Measurements from ENCODE around the gene MTRR. TPM values are rescaled to one million over a fixed set of nuclear protein-coding genes. Genes with fewer than 3 reads are reported as not detected.

MTRR gene
- polyA plus RNA-seq, 1 of the 3 experiments (the other 2 are of a cell fraction), result 18.4 TPM

- peaks cover 0 to 2% of the 10 kb centered on the region in 2 experiments; a peak in 1 of 4 replicates for H3K4me1 ChIP-seq (ENCODE audit: control insufficient read depth in 1 of 2, insufficient read depth in 2 of 2, low read depth in 1 of 2, low read length in 1 of 2)
- H2AFZ ChIP-seq (ENCODE audit: low read depth), result no peak overlapping the region
- ChIA-PET POLR2A (no interaction called here), CTCF (interaction anchor here (0.5 to 3.7 kb wide), 14 partner anchors 10 to 1102 kb away, joined by 3 to 39 read pairs (median 4); partner anchors contain the start of gene CFAP90)
- H3K36me3 ChIP-seq (replicated peaks in 1 of 2; ENCODE audit: control insufficient read depth in 1 of 2, insufficient read depth in 2 of 2, low read length in 1 of 2), result no peaks in the 10 kb centered on the region
- no peaks in the 10 kb centered on the region for H3K79me2 ChIP-seq (ENCODE audit: insufficient read depth)
- H3K9me2 ChIP-seq, result no peaks in the 10 kb centered on the region
- peak; percentile 49 for DNase-seq
- peaks cover 40% of the 10 kb centered on the region; the same call in 1 of the 2 replicates for H3K27me3 ChIP-seq (ENCODE audit: insufficient read depth)
- no peaks in the 10 kb centered on the region for H4K20me1 ChIP-seq (ENCODE audit: insufficient read depth)
- H3K9me3 ChIP-seq, result no peaks in the 10 kb centered on the region
- H3K9ac ChIP-seq, result no peak overlapping the region
- TF ChIP-seq TEAD4 (IDR thresholded peaks at IDR 0.05; ENCODE audit: borderline replicate concordance, insufficient read depth) (no peak), RAD21 (IDR thresholded peaks at IDR 0.05; ENCODE audit: low read length) (peak; percentile 26; the same call in 1 of the 2 replicates), YY1 (IDR thresholded peaks at IDR 0.05; ENCODE audit: low read depth) (no peak), GABPA (IDR thresholded peaks at IDR 0.05; ENCODE audit: low read depth) (no peak), FOXJ3 (CRISPR knock-in tag; IDR thresholded peaks at IDR 0.05) (no peak), RCOR1 (IDR thresholded peaks at IDR 0.05; ENCODE audit: low read length) (no peak), NFIC (IDR thresholded peaks at IDR 0.05; ENCODE audit: borderline replicate concordance) (no peak), FOXM1 (IDR thresholded peaks at IDR 0.05; ENCODE audit: low read depth) (no peak), TCF12 (IDR thresholded peaks at IDR 0.05) (no peak)
- TF ChIP-seq, protein P1, sequence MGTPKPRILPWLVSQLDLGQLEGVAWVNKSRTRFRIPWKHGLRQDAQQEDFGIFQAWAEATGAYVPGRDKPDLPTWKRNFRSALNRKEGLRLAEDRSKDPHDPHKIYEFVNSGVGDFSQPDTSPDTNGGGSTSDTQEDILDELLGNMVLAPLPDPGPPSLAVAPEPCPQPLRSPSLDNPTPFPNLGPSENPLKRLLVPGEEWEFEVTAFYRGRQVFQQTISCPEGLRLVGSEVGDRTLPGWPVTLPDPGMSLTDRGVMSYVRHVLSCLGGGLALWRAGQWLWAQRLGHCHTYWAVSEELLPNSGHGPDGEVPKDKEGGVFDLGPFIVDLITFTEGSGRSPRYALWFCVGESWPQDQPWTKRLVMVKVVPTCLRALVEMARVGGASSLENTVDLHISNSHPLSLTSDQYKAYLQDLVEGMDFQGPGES (IDR thresholded peaks at IDR 0.05; ENCODE audit: low read depth, low read length), result no peak
- TF ChIP-seq, protein P2, sequence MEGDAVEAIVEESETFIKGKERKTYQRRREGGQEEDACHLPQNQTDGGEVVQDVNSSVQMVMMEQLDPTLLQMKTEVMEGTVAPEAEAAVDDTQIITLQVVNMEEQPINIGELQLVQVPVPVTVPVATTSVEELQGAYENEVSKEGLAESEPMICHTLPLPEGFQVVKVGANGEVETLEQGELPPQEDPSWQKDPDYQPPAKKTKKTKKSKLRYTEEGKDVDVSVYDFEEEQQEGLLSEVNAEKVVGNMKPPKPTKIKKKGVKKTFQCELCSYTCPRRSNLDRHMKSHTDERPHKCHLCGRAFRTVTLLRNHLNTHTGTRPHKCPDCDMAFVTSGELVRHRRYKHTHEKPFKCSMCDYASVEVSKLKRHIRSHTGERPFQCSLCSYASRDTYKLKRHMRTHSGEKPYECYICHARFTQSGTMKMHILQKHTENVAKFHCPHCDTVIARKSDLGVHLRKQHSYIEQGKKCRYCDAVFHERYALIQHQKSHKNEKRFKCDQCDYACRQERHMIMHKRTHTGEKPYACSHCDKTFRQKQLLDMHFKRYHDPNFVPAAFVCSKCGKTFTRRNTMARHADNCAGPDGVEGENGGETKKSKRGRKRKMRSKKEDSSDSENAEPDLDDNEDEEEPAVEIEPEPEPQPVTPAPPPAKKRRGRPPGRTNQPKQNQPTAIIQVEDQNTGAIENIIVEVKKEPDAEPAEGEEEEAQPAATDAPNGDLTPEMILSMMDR (IDR thresholded peaks at IDR 0.05), result peak; percentile 54
- H3K4me2 ChIP-seq, result no peak overlapping the region
- no peak overlapping the region for H3K27ac ChIP-seq (ENCODE audit: low read depth in 2 of 2, low read length in 1 of 2)
- no peak overlapping the region for H3K4me3 ChIP-seq (ENCODE audit: low read depth in 2 of 2, low read length in 1 of 2)
- WGBS (ENCODE audit: low lambda C conversion rate), result 5% methylated on average over 6 of the region's 6 CpGs
- no peaks in the 10 kb centered on the region for H3F3A ChIP-seq (replicated peaks; ENCODE audit: insufficient read depth)
Observed at GRCh38 chr5:7827610-7828009, 41.3 kb upstream of the MTRR start.

- ChIA-PET CTCF (interaction anchor here (0.5 to 3.7 kb wide), 11 partner anchors 9 to 585 kb away, joined by 3 to 39 read pairs (median 6); no protein-coding TSS in a partner anchor), POLR2A (no interaction called here)
- 22% methylated on average over 10 of the region's 10 CpGs for WGBS (ENCODE audit: low lambda C conversion rate)
- no peak overlapping the region for H2AFZ ChIP-seq (ENCODE audit: low read depth)
- H3K9me3 ChIP-seq, result no peaks in the 10 kb centered on the region
- no peaks in the 10 kb centered on the region for H3K36me3 ChIP-seq (replicated peaks in 1 of 2; ENCODE audit: control insufficient read depth in 1 of 2, insufficient read depth in 2 of 2, low read length in 1 of 2)
- no peaks in the 10 kb centered on the region for H3K9me2 ChIP-seq
- H3K27me3 ChIP-seq (ENCODE audit: insufficient read depth), result peaks cover 33% of the 10 kb centered on the region; the same call in 1 of the 2 replicates
- TF ChIP-seq, protein P3, sequence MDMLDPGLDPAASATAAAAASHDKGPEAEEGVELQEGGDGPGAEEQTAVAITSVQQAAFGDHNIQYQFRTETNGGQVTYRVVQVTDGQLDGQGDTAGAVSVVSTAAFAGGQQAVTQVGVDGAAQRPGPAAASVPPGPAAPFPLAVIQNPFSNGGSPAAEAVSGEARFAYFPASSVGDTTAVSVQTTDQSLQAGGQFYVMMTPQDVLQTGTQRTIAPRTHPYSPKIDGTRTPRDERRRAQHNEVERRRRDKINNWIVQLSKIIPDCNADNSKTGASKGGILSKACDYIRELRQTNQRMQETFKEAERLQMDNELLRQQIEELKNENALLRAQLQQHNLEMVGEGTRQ (IDR thresholded peaks at IDR 0.05; ENCODE audit: borderline replicate concordance, low read depth, low read length), result no peak
- TF ChIP-seq JUND (IDR thresholded peaks at IDR 0.05) (no peak), FOSL2 (IDR thresholded peaks at IDR 0.05; ENCODE audit: borderline replicate concordance, low read depth) (no peak), ELF1 (IDR thresholded peaks at IDR 0.05) (no peak), TEAD4 (IDR thresholded peaks at IDR 0.05; ENCODE audit: borderline replicate concordance, insufficient read depth) (no peak), RCOR1 (IDR thresholded peaks at IDR 0.05; ENCODE audit: low read length) (no peak), SIN3A (IDR thresholded peaks at IDR 0.05; ENCODE audit: borderline replicate concordance, low read depth, low read length) (no peak), TCF12 (IDR thresholded peaks at IDR 0.05) (no peak)
- TF ChIP-seq, protein P1 (IDR thresholded peaks at IDR 0.05; ENCODE audit: low read depth, low read length), result no peak
- TF ChIP-seq, protein P2 (IDR thresholded peaks at IDR 0.05), result no peak
- TF ChIP-seq, protein P4, sequence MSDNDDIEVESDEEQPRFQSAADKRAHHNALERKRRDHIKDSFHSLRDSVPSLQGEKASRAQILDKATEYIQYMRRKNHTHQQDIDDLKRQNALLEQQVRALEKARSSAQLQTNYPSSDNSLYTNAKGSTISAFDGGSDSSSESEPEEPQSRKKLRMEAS (IDR thresholded peaks at IDR 0.05; ENCODE audit: low read depth), result no peak
- H3K9ac ChIP-seq, result no peak overlapping the region
- H3K27ac ChIP-seq (ENCODE audit: low read depth in 2 of 2, low read length in 1 of 2), result no peak overlapping the region
- no peaks in the 10 kb centered on the region for H4K20me1 ChIP-seq (ENCODE audit: insufficient read depth)
- no peak for DNase-seq
- no peaks in the 10 kb centered on the region for H3F3A ChIP-seq (replicated peaks; ENCODE audit: insufficient read depth)
- H3K4me3 ChIP-seq (ENCODE audit: low read depth in 2 of 2, low read length in 1 of 2), result no peak overlapping the region
- H3K4me2 ChIP-seq, result no peak overlapping the region
- peaks cover 0 to 2% of the 10 kb centered on the region in 2 experiments; a peak in 1 of 4 replicates for H3K4me1 ChIP-seq (ENCODE audit: control insufficient read depth in 1 of 2, insufficient read depth in 2 of 2, low read depth in 1 of 2, low read length in 1 of 2)
- H3K79me2 ChIP-seq (ENCODE audit: insufficient read depth), result no peaks in the 10 kb centered on the region
Observed at GRCh38 chr5:7828269-7828668, 40.7 kb upstream of the MTRR start.
